Activated CD8-positive, alpha-beta T cell treated with anti-CD3 and anti-CD28 coated beads for 36 hours (primary cell): ENCODE measurements around the gene TCERG1. TPM values are rescaled to one million over a fixed set of nuclear protein-coding genes. Genes with fewer than 3 reads are reported as not detected.
A peak's percentile ranks its signal among the peaks of the same experiment; 100 is the strongest.

Source experiments
- ATAC-seq: fragments of 200-7000 bp; cut with Tn5 transposase; one replicate; pipeline ENCODE4 v1.10.0; 2021; ENCODE audit warnings: mild to moderate bottlenecking, moderate library complexity
- CTCF ChIA-PET: fragments of 350-600 bp; sonication (Branson Sonifier 250); formaldehyde crosslinking; loops from one replicate; lab custom pipeline; 2021; ENCODE audit warnings: antibody characterized with exemption; lab: Charles Lee
- POLR2A ChIA-PET: fragments of 350-600 bp; sonication (Branson Sonifier 250); formaldehyde crosslinking; loops from one replicate; lab custom pipeline; 2021; ENCODE audit warnings: antibody characterized with exemption; lab: Charles Lee
- DNase-seq: peaks from one replicate; pipeline ENCODE4 v3.0.0-alpha.2; 2020
- H3K27ac Mint-ChIP-seq: one replicate; pipeline ENCODE4 v1.8.0; 2021; ENCODE audit warnings: mild to moderate bottlenecking, mixed read lengths
- H3K27me3 Mint-ChIP-seq: one replicate; pipeline ENCODE4 v1.8.0; 2021; ENCODE audit warnings: mixed read lengths
- H3K36me3 Mint-ChIP-seq: one replicate; pipeline ENCODE4 v1.8.0; 2021; ENCODE audit warnings: low read depth, mixed read lengths
- H3K4me1 Mint-ChIP-seq: one replicate; pipeline ENCODE4 v1.8.0; 2021; ENCODE audit warnings: low read depth, mixed read lengths
- H3K4me3 Mint-ChIP-seq: one replicate; pipeline ENCODE4 v1.8.0; 2021; ENCODE audit warnings: mild to moderate bottlenecking, moderate library complexity, mixed read lengths
- H3K9me3 Mint-ChIP-seq: one replicate; pipeline ENCODE4 v1.8.0; 2021; ENCODE audit warnings: mixed read lengths
- intact Hi-C: fragments of 100-400 bp; cut with micrococcal nuclease; formaldehyde crosslinking; loops from one replicate; pipeline ENCODE4 v1.10.0; 2022
- total RNA-seq, 2 experiments: library from RNA; stranded (reverse); gene quantifications; one replicate each; pipeline ENCODE4 v1.2.3, GENCODE V29; 2021
- TF ChIP-seq, protein P1 (sequence below): fragments of 200-600 bp; IDR thresholded peaks from one replicate; pipeline ENCODE4 v1.8.0; 2022; ENCODE audit warnings: antibody characterized with exemption, mild to moderate bottlenecking

The TCERG1 gene
- total RNA-seq: 100 to 1,000 TPM; 116 to 120 TPM

DNA sequence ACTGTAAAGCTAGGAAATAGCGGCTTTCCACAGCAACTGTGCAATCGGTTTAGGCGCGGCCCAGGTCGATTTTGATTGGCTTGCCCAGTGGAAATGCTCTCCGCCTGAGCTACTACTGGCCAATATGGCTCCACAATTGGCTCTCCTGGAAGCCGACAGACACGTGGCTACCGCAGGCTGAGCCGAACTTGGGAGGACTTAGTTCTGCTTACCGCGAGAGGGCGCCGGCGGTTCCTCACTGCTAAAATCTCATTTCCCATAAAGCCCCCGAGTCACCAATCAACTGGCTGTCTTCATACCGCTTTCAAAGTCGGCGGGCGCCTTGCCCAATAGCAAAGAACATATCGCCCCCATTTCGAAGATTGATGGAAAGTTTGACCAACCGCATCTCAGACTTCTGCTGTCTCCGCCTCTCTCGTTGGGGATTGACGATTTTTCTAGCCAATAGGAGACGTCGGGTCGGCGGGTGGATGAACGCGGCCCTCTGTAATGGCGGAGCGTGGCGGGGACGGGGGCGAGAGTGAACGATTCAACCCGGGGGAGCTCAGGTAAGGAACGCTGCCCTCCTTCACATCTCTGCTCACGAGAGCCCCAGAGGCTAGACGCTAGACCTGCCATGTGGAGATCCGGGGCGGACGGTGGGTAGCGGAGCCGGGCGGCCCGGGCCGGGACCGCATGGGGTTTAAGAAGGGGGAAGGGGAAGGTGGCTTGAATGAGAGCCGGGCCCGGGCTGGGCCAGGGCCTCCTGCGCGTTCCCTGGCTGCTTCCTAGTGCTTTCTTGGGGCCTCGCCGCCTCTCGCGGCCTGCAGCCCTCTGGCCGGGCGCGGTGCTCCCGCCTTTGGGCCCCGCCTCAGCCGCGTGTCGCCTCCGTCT lies at the start of gene TCERG1:
Gene TCERG1 (plus strand): TSS at position 473 of the 873 bp plus-strand sequence. CDS start 17 bp downstream, at position 490.
- CTCF ChIA-PET: interaction anchor here (0.7 to 1.8 kb wide), 8 partner anchors 10 to 250 kb away, joined by 3 to 6 read pairs (median 3); no protein-coding TSS in a partner anchor
- TF ChIP-seq, protein P1, sequence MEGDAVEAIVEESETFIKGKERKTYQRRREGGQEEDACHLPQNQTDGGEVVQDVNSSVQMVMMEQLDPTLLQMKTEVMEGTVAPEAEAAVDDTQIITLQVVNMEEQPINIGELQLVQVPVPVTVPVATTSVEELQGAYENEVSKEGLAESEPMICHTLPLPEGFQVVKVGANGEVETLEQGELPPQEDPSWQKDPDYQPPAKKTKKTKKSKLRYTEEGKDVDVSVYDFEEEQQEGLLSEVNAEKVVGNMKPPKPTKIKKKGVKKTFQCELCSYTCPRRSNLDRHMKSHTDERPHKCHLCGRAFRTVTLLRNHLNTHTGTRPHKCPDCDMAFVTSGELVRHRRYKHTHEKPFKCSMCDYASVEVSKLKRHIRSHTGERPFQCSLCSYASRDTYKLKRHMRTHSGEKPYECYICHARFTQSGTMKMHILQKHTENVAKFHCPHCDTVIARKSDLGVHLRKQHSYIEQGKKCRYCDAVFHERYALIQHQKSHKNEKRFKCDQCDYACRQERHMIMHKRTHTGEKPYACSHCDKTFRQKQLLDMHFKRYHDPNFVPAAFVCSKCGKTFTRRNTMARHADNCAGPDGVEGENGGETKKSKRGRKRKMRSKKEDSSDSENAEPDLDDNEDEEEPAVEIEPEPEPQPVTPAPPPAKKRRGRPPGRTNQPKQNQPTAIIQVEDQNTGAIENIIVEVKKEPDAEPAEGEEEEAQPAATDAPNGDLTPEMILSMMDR: peak; percentile 41

DNA sequence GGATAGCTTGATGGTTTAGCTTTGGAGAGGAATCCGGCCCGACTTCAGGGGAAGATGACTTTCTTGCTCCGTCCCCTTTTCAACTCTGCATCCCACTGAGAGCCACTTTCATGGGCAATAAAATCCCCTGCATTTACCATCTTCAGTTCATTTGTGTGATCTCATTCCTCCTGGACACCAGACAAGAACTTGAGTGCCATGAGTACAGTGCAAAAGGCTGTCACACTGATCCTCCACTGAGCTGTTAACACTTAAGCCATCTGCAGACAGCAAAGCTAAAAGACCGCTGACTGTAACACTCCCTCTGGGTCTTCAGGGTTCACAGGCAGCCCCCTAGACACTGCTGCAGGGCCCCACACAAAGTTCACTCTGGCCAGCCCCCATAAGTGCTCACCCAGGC lies 48.3 kb upstream of the TCERG1 start:
- no peak for DNase-seq
- ATAC-seq: no peak
- H3K27ac Mint-ChIP-seq: no peak overlapping the region
- ChIA-PET POLR2A (interaction anchor here (0.7 kb wide), 1 partner anchor 10 kb away, joined by 3 read pairs; no protein-coding TSS in a partner anchor), CTCF (interaction anchor here (1.0 kb wide), 1 partner anchor 33 kb away, joined by 3 read pairs; no protein-coding TSS in a partner anchor)
- H3K36me3 Mint-ChIP-seq: no peaks in the 10 kb centered on the region
- no peaks in the 10 kb centered on the region for H3K9me3 Mint-ChIP-seq
- intact Hi-C loops: no loop called here
- peaks cover 21% of the 10 kb centered on the region for H3K27me3 Mint-ChIP-seq
- TF ChIP-seq, protein P1: no peak
- no peak overlapping the region for H3K4me3 Mint-ChIP-seq
- no peaks in the 10 kb centered on the region for H3K4me1 Mint-ChIP-seq

More for the DNA sequence above, at the start of gene TCERG1:
- peak; percentile 92 for ATAC-seq
- H3K27ac Mint-ChIP-seq: peak within 1 kb of the TSS; percentile 99
- intact Hi-C loops: loop anchor here (2.0 kb wide), 1 partner anchor 264 kb away; the partner anchor contains the start of gene LARS1
- H3K4me3 Mint-ChIP-seq: peak within 1 kb of the TSS; percentile 97
- H3K4me1 Mint-ChIP-seq: peaks cover 39% of the 10 kb centered on the region
- H3K27me3 Mint-ChIP-seq: no peaks in the 10 kb centered on the region
- H3K9me3 Mint-ChIP-seq: no peaks in the 10 kb centered on the region
- peak; percentile 99 for DNase-seq
- POLR2A ChIA-PET: interaction anchor here (1.0 to 2.2 kb wide), 2 partner anchors 11 to 12 kb away, joined by 3 to 7 read pairs; no protein-coding TSS in a partner anchor
- peaks cover 20% of the 10 kb centered on the region for H3K36me3 Mint-ChIP-seq

DNA sequence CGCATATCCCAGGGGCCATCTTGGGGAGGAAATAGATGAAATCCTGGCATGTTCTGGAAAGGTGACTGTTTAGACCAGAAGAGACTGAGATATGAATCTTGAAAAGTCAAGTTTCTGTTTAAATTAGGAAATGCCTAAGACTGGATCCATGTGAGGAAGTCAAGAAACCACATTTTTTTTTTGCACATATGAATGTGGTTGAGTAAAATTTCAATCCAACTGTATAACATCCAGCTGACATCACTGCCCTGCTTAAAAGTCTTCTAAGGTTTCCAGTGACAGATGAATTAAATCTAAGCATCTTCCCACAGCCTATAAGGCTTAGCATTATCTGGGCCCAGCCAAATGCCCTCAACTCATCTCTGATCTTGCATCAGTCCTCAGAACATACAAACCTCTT lies 47.7 kb upstream of the TCERG1 start:
- CTCF ChIA-PET: no interaction called here
- POLR2A ChIA-PET: interaction anchor here (0.7 kb wide), 1 partner anchor 11 kb away, joined by 3 read pairs; no protein-coding TSS in a partner anchor
- TF ChIP-seq, protein P1: no peak
- Mint-ChIP-seq H3K4me1 (no peaks in the 10 kb centered on the region), H3K27ac (no peak overlapping the region), H3K36me3 (no peaks in the 10 kb centered on the region), H3K27me3 (peaks cover 18% of the 10 kb centered on the region), H3K4me3 (no peak overlapping the region), H3K9me3 (no peaks in the 10 kb centered on the region)
- DNase-seq (no peak), ATAC-seq (no peak)
- intact Hi-C loops: no loop called here

DNA sequence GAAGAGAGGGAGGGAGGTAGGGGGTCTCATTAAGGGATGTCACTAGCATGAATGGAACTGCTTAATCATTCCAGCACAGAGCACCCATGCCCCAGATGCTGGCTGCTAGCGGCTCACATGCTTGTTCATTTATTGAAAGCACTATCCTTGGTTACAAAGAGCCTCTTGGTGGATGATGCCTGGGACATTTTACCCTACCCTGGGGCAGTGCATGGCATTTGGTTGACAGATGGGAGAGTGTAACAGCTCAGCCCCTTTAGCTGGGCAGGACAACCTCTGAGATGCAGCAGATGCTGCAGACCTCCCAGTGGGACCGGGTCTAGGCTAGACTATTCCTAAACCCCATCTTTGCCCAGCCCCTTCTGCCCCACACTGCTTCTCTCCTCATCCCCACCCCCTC lies 46.9 kb upstream of the TCERG1 start:
- H3K9me3 Mint-ChIP-seq: no peaks in the 10 kb centered on the region
- H3K27ac Mint-ChIP-seq: no peak overlapping the region
- TF ChIP-seq, protein P1: no peak
- H3K4me1 Mint-ChIP-seq: no peaks in the 10 kb centered on the region
- H3K4me3 Mint-ChIP-seq: no peak overlapping the region
- ChIA-PET POLR2A (no interaction called here), CTCF (no interaction called here)
- ATAC-seq: no peak
- no peak for DNase-seq
- H3K36me3 Mint-ChIP-seq: no peaks in the 10 kb centered on the region
- H3K27me3 Mint-ChIP-seq: peaks cover 18% of the 10 kb centered on the region
- intact Hi-C loops: no loop called here

DNA sequence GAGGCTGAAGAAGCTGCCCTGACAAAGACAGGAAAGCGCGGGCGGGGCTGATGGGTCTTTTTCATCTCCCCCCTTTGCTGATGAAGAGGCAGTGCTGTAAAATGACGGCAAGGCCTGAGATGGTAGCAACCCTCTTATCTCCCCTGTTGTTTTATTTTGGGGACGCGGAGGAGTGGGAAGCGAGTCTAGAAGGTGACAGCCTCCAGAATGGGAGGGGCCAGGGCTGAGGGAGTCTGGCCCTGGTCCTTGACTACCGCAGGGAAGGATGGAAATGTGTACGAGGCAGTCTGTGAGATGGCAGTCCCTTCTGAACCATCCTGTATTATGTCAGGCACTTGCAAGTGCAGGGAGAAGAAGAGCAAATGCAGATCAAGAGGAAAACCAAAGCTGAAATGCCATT lies 46.1 kb upstream of the TCERG1 start:
- ATAC-seq: no peak
- CTCF ChIA-PET: interaction anchor here (1.1 kb wide), 1 partner anchor 27 kb away, joined by 4 read pairs; no protein-coding TSS in a partner anchor
- Mint-ChIP-seq H3K36me3 (no peaks in the 10 kb centered on the region), H3K9me3 (no peaks in the 10 kb centered on the region), H3K4me1 (no peaks in the 10 kb centered on the region), H3K27me3 (peaks cover 20% of the 10 kb centered on the region), H3K27ac (no peak overlapping the region), H3K4me3 (no peak overlapping the region)
- intact Hi-C loops: no loop called here
- POLR2A ChIA-PET: no interaction called here
- TF ChIP-seq, protein P1: no peak
- DNase-seq: no peak
